GM19452 (cell line): ENCODE data around the gene CD247.

Experiments used
- ATAC-seq: cut with Tn5 transposase; IDR thresholded peaks from one replicate; pipeline ENCODE4 v1.9.1; 2021; ENCODE audit not compliant: unreplicated experiment

CD247 gene

GRCh38 chr1:167440776-167441175 lies 77.6 kb downstream of the CD247 start:
- no peak for ATAC-seq

GRCh38 chr1:167440345-167440744 lies 78.0 kb downstream of the CD247 start:
- ATAC-seq, result no peak

- no peak for ATAC-seq
Observed at GRCh38 chr1:167439301-167439988, 78.9 kb downstream of the CD247 start.

- ATAC-seq, result no peak
Observed at GRCh38 chr1:167438171-167439138, 79.9 kb downstream of the CD247 start.

- ATAC-seq, result no peak
Observed at GRCh38 chr1:167435484-167435883, 82.8 kb downstream of the CD247 start.

- no peak for ATAC-seq
Observed at GRCh38 chr1:167434306-167434705, 84.0 kb downstream of the CD247 start.

- ATAC-seq, result no peak
Observed at GRCh38 chr1:167433884-167434283, 84.4 kb downstream of the CD247 start.

- ATAC-seq, result no peak
Observed at GRCh38 chr1:167432780-167433179, 85.5 kb downstream of the CD247 start.

GRCh38 chr1:167431909-167432650 lies 86.2 kb downstream of the CD247 start:
- no peak for ATAC-seq

- no peak for ATAC-seq
Observed at GRCh38 chr1:167431261-167431908, 86.9 kb downstream of the CD247 start.

GRCh38 chr1:167430849-167431242 lies 87.5 kb downstream of the CD247 start:
- ATAC-seq, result no peak

- ATAC-seq, result peak; percentile 52
Observed at GRCh38 chr1:167430134-167430848, 88.0 kb downstream of the CD247 start.

GRCh38 chr1:167429612-167430011 lies 88.7 kb downstream of the CD247 start:
- peak; percentile 49 for ATAC-seq

GRCh38 chr1:167428395-167428794 lies 89.9 kb downstream of the CD247 start:
- ATAC-seq, result no peak

GRCh38 chr1:167427848-167428247 lies 90.5 kb downstream of the CD247 start:
- no peak for ATAC-seq

- no peak for ATAC-seq
Observed at GRCh38 chr1:167426716-167427115, 91.6 kb downstream of the CD247 start.

- no peak for ATAC-seq
Observed at GRCh38 chr1:167425482-167425881, 92.8 kb downstream of the CD247 start.

GRCh38 chr1:167423684-167424619 lies 94.4 kb downstream of the CD247 start:
- ATAC-seq, result no peak

- no peak for ATAC-seq
Observed at GRCh38 chr1:167420510-167420909, 97.8 kb downstream of the CD247 start.
